ENCODE data around the gene RPN2. TPM values are rescaled to one million over a fixed set of nuclear protein-coding genes. Genes with fewer than 3 reads are reported as not detected.
A peak's percentile ranks its signal among the peaks of the same experiment; 100 is the strongest.

RPN2 gene
- total RNA-seq, 1 donor from 2014 or later, result 168 TPM

DNA sequence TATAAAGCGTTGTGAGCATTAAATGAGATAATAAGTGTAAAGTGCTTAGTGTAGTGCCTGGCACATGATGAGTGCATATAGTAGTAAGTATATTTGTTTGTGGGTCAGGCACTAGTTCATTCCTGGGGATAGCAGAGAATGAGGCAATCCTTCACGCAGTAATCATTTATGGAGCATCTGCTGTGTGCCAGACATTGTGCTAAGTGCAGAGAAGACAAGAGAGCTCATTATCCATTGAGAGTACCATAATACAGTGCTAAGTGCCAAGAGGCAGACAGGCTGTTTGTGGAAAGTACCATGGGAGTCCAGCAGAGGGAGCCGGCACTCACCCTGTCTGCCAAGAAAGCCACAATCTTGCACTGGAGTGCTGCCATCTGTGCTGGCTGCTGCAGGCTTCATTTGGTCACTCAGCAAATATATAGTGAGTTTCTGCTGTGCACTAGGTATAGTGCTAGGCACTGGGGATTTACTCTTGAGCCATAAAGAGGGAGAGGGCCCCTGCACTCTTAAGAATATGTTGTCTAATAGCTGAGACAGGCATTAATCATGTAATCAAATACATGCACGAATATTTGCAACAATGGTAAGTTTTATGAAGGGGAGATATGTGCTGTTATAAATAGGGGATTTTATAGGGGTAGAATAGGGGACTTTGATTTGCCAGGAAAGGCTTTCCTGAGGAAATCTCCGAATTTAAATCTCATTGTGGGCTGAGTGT, 13.2 kb downstream of the RPN2 start:
- Mint-ChIP-seq H3K4me1 (ENCODE audit: unreplicated experiment) (peaks cover 7% of the 10 kb centered on the region), H3K27ac (ENCODE audit: unreplicated experiment) (peak overlapping the region; percentile 31), H3K36me3 (ENCODE audit: unreplicated experiment) (peaks cover 12% of the 10 kb centered on the region), H3K4me3 (ENCODE audit: unreplicated experiment) (no peak overlapping the region), H3K9me3 (ENCODE audit: unreplicated experiment) (no peaks in the 10 kb centered on the region), H3K27me3 (ENCODE audit: unreplicated experiment) (no peaks in the 10 kb centered on the region)
- peak; percentile 92 for DNase-seq (ENCODE audit: extremely low spot score, unreplicated experiment)
- TF ChIP-seq CTCF (IDR thresholded peaks at IDR 0.05), result peak; percentile 91

DNA sequence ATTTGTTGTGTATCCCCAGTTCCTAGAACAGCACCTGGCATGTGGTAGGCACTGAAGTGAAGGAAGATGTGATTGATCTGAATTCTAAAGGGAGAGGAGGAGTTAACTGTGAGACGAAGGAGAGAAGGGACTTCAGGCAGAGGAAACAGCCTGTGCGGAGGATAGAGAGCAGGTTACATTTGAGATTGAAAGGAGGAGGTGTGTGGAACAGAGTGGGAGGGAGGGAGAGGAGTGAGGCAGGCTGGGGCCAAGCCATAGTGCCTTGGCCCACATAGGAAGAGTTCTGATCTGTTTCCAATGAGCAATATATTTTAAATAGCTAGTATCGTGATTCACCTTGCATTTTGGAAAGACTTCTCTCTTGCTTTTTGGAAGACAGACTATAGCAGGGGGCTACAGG, 14.1 kb downstream of the RPN2 start:
- no peak for TF ChIP-seq CTCF (IDR thresholded peaks at IDR 0.05)
- no peaks in the 10 kb centered on the region for H3K27me3 Mint-ChIP-seq (ENCODE audit: unreplicated experiment)
- H3K27ac Mint-ChIP-seq (ENCODE audit: unreplicated experiment), result no peak overlapping the region
- DNase-seq (ENCODE audit: extremely low spot score, unreplicated experiment), result no peak
- H3K4me3 Mint-ChIP-seq (ENCODE audit: unreplicated experiment), result no peak overlapping the region
- peaks cover 7% of the 10 kb centered on the region for H3K4me1 Mint-ChIP-seq (ENCODE audit: unreplicated experiment)
- peaks cover 7% of the 10 kb centered on the region for H3K36me3 Mint-ChIP-seq (ENCODE audit: unreplicated experiment)
- no peaks in the 10 kb centered on the region for H3K9me3 Mint-ChIP-seq (ENCODE audit: unreplicated experiment)

- H3K36me3 Mint-ChIP-seq (ENCODE audit: unreplicated experiment), result peaks cover 12% of the 10 kb centered on the region
- no peaks in the 10 kb centered on the region for H3K9me3 Mint-ChIP-seq (ENCODE audit: unreplicated experiment)
- no peak for TF ChIP-seq CTCF (IDR thresholded peaks at IDR 0.05)
- H3K27me3 Mint-ChIP-seq (ENCODE audit: unreplicated experiment), result no peaks in the 10 kb centered on the region
- no peak for DNase-seq (ENCODE audit: extremely low spot score, unreplicated experiment)
- peaks cover 7% of the 10 kb centered on the region for H3K4me1 Mint-ChIP-seq (ENCODE audit: unreplicated experiment)
- no peak overlapping the region for H3K27ac Mint-ChIP-seq (ENCODE audit: unreplicated experiment)
- no peak overlapping the region for H3K4me3 Mint-ChIP-seq (ENCODE audit: unreplicated experiment)
These were observed 14.7 kb downstream of the RPN2 start for GRCh38 chr20:37193821-37194220.

DNA sequence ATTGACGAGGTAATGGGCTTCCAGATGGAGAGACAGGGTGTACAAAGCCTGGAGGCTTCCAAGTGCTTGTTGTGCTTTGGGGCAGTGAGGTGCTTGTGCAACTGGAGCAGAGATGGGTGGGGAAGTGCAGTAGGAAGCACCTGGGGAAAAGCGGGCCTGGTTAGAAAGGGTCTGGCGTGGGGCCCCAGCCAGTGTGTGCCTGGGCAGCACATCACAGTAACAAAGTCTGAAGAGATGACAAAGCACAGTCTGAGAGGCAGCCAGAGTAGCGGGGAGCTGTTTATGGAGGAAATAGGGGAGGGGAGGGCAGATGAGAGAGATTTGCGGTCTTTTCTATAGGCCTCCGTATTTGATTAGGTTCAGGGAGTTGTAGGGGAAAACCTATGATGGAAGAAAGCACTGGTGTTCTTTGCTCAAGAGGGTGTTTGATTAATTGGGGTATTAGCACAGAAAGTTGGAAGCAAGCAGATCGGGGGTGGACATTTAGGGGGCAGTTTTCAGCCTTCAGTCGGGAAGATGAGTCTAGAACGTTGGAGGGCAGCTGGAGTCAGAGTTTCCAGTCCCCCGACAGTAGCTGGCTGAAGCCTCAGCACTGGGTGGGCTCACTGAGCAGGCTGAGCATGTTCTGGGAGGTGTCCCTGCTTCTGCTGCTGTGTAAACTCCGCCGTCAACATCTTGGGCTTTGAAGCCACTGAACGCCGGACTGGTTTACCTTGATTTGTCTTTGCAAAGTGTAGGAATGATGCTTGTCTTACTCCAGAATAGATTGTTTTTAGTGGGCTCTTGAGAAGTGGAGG, 15.7 kb downstream of the RPN2 start:
- H3K27me3 Mint-ChIP-seq (ENCODE audit: unreplicated experiment), result no peaks in the 10 kb centered on the region
- peaks cover 17% of the 10 kb centered on the region for H3K36me3 Mint-ChIP-seq (ENCODE audit: unreplicated experiment)
- no peak for TF ChIP-seq CTCF (IDR thresholded peaks at IDR 0.05)
- peaks cover 7% of the 10 kb centered on the region for H3K4me1 Mint-ChIP-seq (ENCODE audit: unreplicated experiment)
- H3K27ac Mint-ChIP-seq (ENCODE audit: unreplicated experiment), result peak overlapping the region; percentile 21
- H3K4me3 Mint-ChIP-seq (ENCODE audit: unreplicated experiment), result no peak overlapping the region
- H3K9me3 Mint-ChIP-seq (ENCODE audit: unreplicated experiment), result no peaks in the 10 kb centered on the region
- no peak for DNase-seq (ENCODE audit: extremely low spot score, unreplicated experiment)
